ENCODE data around the gene ZBTB8A.
"Not testable (repeated sequence)": the region's sequence is repeated elsewhere in the genome, so short reads cannot be mapped to it uniquely, and the experiment has no call there.

The ZBTB8A gene

DNA sequence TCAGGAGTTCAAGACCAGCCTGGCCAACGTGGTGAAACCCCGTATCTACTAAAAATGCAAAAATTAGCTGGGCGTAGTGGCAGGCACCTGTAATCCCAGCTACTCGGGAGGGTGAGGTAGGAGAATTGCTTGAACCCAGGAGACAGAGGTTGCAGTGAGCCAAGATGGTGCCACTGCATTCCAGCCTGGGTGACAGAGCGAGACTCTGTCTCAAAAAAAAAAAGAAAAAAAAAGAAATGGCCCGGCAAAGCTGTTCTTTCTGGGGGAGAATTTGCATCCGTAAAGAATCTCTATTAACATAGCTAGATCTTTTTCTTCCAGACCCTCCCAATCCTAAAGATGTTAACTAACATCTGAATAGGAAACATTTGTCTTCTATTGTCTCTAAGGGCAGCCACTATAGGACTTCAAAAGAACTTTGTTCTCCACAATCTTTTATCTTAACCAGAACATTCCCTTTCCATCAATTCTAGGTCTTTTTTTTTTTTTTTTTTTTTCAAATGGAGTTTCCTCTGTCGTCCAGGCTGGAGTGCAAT lies 103.1 kb downstream of the ZBTB8A start:
- H3K4me2 ChIP-seq (ENCODE audit: low read length, poor library complexity, severe bottlenecking); H3K27me3 ChIP-seq (ENCODE audit: control insufficient read depth in 1 of 2, insufficient read depth in 1 of 2, low read length in 2 of 2); H3K9ac ChIP-seq (ENCODE audit: low read length); H3K27ac ChIP-seq (ENCODE audit: low read length, poor library complexity, severe bottlenecking); H2BK5ac ChIP-seq (ENCODE audit: low read depth, low read length, poor library complexity, severe bottlenecking); H4K91ac ChIP-seq (ENCODE audit: low read length); DNase-seq; H3K23ac ChIP-seq (ENCODE audit: low read length in 2 of 2); H3K4ac ChIP-seq (ENCODE audit: low read depth in 1 of 2, low read length in 2 of 2); H2BK120ac ChIP-seq (ENCODE audit: low read depth, low read length); H4K8ac ChIP-seq (ENCODE audit: low read length); H2BK15ac ChIP-seq (ENCODE audit: low read depth, poor library complexity, severe bottlenecking); H3K9me3 ChIP-seq (ENCODE audit: control insufficient read depth, low read length); H3K79me1 ChIP-seq (replicated peaks; ENCODE audit: low read length, poor library complexity, severe bottlenecking); H3K18ac ChIP-seq (ENCODE audit: low read depth in 1 of 2, low read length in 2 of 2); H2AFZ ChIP-seq (ENCODE audit: low read depth, low read length); H2AK5ac ChIP-seq (ENCODE audit: low read length, severe bottlenecking); H3K14ac ChIP-seq (ENCODE audit: low read length in 2 of 2); H3K4me1 ChIP-seq (ENCODE audit: control insufficient read depth, insufficient read depth, low read depth, low read length); H2BK12ac ChIP-seq (ENCODE audit: low read length in 2 of 2); H3K4me3 ChIP-seq (ENCODE audit: insufficient read depth in 1 of 2, low read depth in 1 of 2, low read length in 2 of 2): not testable (repeated sequence)
- WGBS: 73% methylated on average over 8 of the region's 8 CpGs
- peaks cover 3 to 16% of the 10 kb centered on the region in 2 experiments for H3K36me3 ChIP-seq (ENCODE audit: control insufficient read depth in 1 of 2, insufficient read depth in 2 of 2, low read depth in 1 of 2, low read length in 2 of 2)

DNA sequence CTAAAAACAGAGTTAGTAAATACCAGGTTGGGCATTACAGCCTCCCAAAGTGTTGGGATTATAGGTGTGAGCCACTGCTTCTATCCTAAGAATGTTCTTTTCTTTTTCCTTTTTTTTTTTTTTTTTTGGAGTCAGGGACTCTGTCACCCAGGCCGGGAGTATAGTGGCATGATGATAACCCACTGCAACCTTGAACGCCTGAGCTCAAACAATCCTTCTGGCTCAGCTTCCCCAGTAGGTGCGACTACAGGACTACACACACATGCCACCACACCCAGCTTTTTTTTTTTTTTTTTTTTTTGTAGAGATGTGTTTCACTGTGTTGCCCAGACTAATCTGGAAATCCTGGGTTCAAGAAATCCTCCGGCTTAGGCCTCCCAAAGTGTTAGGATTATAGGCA lies 105.2 kb downstream of the ZBTB8A start:
- H3K4ac ChIP-seq (ENCODE audit: low read depth in 1 of 2, low read length in 2 of 2): no peak overlapping the region
- no peak overlapping the region for H2BK12ac ChIP-seq (ENCODE audit: low read length in 2 of 2)
- no peak overlapping the region for H3K9ac ChIP-seq (ENCODE audit: low read length)
- H3K36me3 ChIP-seq (ENCODE audit: control insufficient read depth in 1 of 2, insufficient read depth in 2 of 2, low read depth in 1 of 2, low read length in 2 of 2): peaks cover 3 to 13% of the 10 kb centered on the region in 2 experiments
- no peak overlapping the region for H3K18ac ChIP-seq (ENCODE audit: low read depth in 1 of 2, low read length in 2 of 2)
- H3K9me3 ChIP-seq (ENCODE audit: control insufficient read depth, low read length): no peaks in the 10 kb centered on the region
- no peak overlapping the region for H3K14ac ChIP-seq (ENCODE audit: low read length in 2 of 2)
- no peak overlapping the region for H3K27ac ChIP-seq (ENCODE audit: low read length, poor library complexity, severe bottlenecking)
- H3K4me2 ChIP-seq (ENCODE audit: low read length, poor library complexity, severe bottlenecking): no peak overlapping the region
- H3K23ac ChIP-seq (ENCODE audit: low read length in 2 of 2): no peak overlapping the region
- H3K79me1 ChIP-seq (replicated peaks; ENCODE audit: low read length, poor library complexity, severe bottlenecking): peaks cover 4% of the 10 kb centered on the region
- H3K4me3 ChIP-seq (ENCODE audit: insufficient read depth in 1 of 2, low read depth in 1 of 2, low read length in 2 of 2): no peak overlapping the region
- H2BK120ac ChIP-seq (ENCODE audit: low read depth, low read length): no peak overlapping the region
- no peak overlapping the region for H2AFZ ChIP-seq (ENCODE audit: low read depth, low read length)
- no peak overlapping the region for H2BK5ac ChIP-seq (ENCODE audit: low read depth, low read length, poor library complexity, severe bottlenecking)
- DNase-seq: no peak
- no peak overlapping the region for H2BK15ac ChIP-seq (ENCODE audit: low read depth, poor library complexity, severe bottlenecking)
- H4K91ac ChIP-seq (ENCODE audit: low read length): no peak overlapping the region
- H3K27me3 ChIP-seq (ENCODE audit: control insufficient read depth in 1 of 2, insufficient read depth in 1 of 2, low read length in 2 of 2): no peaks in the 10 kb centered on the region
- no CpG with 5 or more reads among the region's 4 CpGs for WGBS
- no peak overlapping the region for H4K8ac ChIP-seq (ENCODE audit: low read length)
- peaks cover 5% of the 10 kb centered on the region for H3K4me1 ChIP-seq (ENCODE audit: control insufficient read depth, insufficient read depth, low read depth, low read length)
- no peak overlapping the region for H2AK5ac ChIP-seq (ENCODE audit: low read length, severe bottlenecking)

DNA sequence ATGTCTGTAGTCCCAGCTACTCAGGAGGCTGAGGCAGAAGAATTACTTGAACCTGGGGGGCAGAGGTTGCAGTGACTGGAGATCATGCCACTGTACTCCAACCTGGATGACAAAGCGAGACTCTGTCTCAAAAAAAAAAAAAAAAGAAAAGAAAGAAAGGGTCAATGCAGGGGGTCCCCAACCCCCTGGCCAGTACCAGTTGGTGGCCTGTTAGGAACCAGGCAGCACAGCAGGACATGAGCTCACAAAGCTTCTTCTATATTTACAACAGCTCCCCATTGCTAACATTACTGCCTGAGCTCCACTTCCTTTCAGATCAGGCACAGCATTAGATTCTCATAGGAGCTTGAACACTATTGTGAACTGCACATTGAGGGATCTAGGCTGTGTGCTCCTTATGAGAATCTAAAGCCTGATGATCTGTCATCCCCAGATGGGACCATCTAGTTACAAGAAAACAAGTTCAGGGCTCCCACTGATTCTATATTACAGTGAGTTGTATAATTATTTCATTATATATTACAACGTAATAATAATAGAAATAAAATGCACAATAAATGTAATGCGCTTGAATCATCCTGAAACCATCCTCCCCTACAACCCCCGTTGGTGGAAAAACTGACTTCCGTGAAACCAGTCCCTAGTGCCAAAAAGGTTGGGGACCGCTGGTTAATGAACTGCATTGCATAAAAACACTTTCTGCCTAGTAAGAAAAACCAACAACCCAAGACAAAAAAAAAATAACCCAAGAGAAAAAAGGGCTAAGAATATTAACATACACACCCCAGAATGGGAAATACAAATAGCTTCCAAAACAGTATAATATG lies 108.3 kb downstream of the ZBTB8A start:
- Histone ChIP-seq H4K91ac (ENCODE audit: low read length) (no peak overlapping the region), H3K36me3 (ENCODE audit: control insufficient read depth in 1 of 2, insufficient read depth in 2 of 2, low read depth in 1 of 2, low read length in 2 of 2) (peaks cover 6 to 13% of the 10 kb centered on the region in 2 experiments), H2BK15ac (ENCODE audit: low read depth, poor library complexity, severe bottlenecking) (no peak overlapping the region), H3K4me1 (ENCODE audit: control insufficient read depth, insufficient read depth, low read depth, low read length) (peaks cover 5% of the 10 kb centered on the region), H3K9me3 (ENCODE audit: control insufficient read depth, low read length) (no peaks in the 10 kb centered on the region), H2AFZ (ENCODE audit: low read depth, low read length) (no peak overlapping the region), H3K14ac (ENCODE audit: low read length in 2 of 2) (no peak overlapping the region), H2AK5ac (ENCODE audit: low read length, severe bottlenecking) (no peak overlapping the region), H3K79me1 (replicated peaks; ENCODE audit: low read length, poor library complexity, severe bottlenecking) (peaks cover 1% of the 10 kb centered on the region), H2BK5ac (ENCODE audit: low read depth, low read length, poor library complexity, severe bottlenecking) (no peak overlapping the region), H3K9ac (ENCODE audit: low read length) (peak overlapping the region; percentile 30), H3K4me3 (ENCODE audit: insufficient read depth in 1 of 2, low read depth in 1 of 2, low read length in 2 of 2) (no peak overlapping the region), H4K8ac (ENCODE audit: low read length) (no peak overlapping the region), H3K23ac (ENCODE audit: low read length in 2 of 2) (no peak overlapping the region), H2BK120ac (ENCODE audit: low read depth, low read length) (no peak overlapping the region), H2BK12ac (ENCODE audit: low read length in 2 of 2) (no peak overlapping the region), H3K4ac (ENCODE audit: low read depth in 1 of 2, low read length in 2 of 2) (no peak overlapping the region), H3K18ac (ENCODE audit: low read depth in 1 of 2, low read length in 2 of 2) (no peak overlapping the region), H3K4me2 (ENCODE audit: low read length, poor library complexity, severe bottlenecking) (no peak overlapping the region), H3K27me3 (ENCODE audit: control insufficient read depth in 1 of 2, insufficient read depth in 1 of 2, low read length in 2 of 2) (no peaks in the 10 kb centered on the region), H3K27ac (ENCODE audit: low read length, poor library complexity, severe bottlenecking) (no peak overlapping the region)
- no peak for DNase-seq
- WGBS: 96% methylated on average over 6 of the region's 6 CpGs

DNA sequence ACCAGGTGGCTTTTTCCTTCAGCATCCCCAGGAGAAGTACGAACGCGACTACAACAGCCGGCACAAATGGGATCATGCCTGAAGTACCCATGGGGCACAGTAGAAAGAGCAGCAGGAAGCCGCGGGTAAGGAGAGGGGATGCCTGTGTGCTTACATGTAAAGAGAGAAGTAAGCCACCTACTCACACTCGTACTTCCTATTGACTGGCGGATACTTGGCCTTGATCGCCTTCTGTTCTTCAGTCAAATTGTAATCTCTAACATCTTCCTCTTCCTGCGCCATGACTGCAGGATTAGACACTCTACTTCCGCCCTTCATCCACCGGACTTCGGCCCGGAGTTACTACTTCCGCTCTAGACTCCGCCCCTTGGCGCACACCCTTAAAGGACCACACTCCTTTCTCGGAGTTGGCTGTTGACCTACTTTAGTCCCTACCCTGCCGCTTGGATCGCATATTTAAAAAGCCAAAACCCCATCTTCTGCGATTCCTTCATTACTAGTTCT lies 111.1 kb downstream of the ZBTB8A start, which contains the start of gene ZBTB8OS:
ZBTB8OS (minus strand) TSS at position 303 of the 504 bp plus-strand sequence; CDS start at position 282, 21 bp downstream.
- peak within 1 kb of the TSS; percentile 100 for H4K91ac ChIP-seq (ENCODE audit: low read length)
- peak within 1 kb of the TSS; percentile 100 for H3K9ac ChIP-seq (ENCODE audit: low read length)
- H3K36me3 ChIP-seq (ENCODE audit: control insufficient read depth in 1 of 2, insufficient read depth in 2 of 2, low read depth in 1 of 2, low read length in 2 of 2): peaks cover 20 to 38% of the 10 kb centered on the region in 2 experiments
- H3K4me1 ChIP-seq (ENCODE audit: control insufficient read depth, insufficient read depth, low read depth, low read length): peaks cover 12% of the 10 kb centered on the region
- peak within 1 kb of the TSS; percentile 90 for H2BK120ac ChIP-seq (ENCODE audit: low read depth, low read length)
- H2AK5ac ChIP-seq (ENCODE audit: low read length, severe bottlenecking): peak within 1 kb of the TSS; percentile 99
- peak within 1 kb of the TSS; percentile 85 to 92 for H3K4me3 ChIP-seq (ENCODE audit: insufficient read depth in 1 of 2, low read depth in 1 of 2, low read length in 2 of 2)
- WGBS: 0% methylated on average over 21 of the region's 21 CpGs
- DNase-seq: peak; percentile 96
- no peaks in the 10 kb centered on the region for H3K27me3 ChIP-seq (ENCODE audit: control insufficient read depth in 1 of 2, insufficient read depth in 1 of 2, low read length in 2 of 2)
- peak within 1 kb of the TSS; percentile 95 to 99 for H3K18ac ChIP-seq (ENCODE audit: low read depth in 1 of 2, low read length in 2 of 2)
- peak within 1 kb of the TSS; percentile 93 for H2AFZ ChIP-seq (ENCODE audit: low read depth, low read length)
- H3K9me3 ChIP-seq (ENCODE audit: control insufficient read depth, low read length): no peaks in the 10 kb centered on the region
- H3K23ac ChIP-seq (ENCODE audit: low read length in 2 of 2): peak within 1 kb of the TSS in 1 of 2 experiments; percentile 24
- H3K4ac ChIP-seq (ENCODE audit: low read depth in 1 of 2, low read length in 2 of 2): peak within 1 kb of the TSS; percentile 98 to 100
- peak within 1 kb of the TSS; percentile 55 to 63 for H2BK12ac ChIP-seq (ENCODE audit: low read length in 2 of 2)
- H3K4me2 ChIP-seq (ENCODE audit: low read length, poor library complexity, severe bottlenecking): peak within 1 kb of the TSS; percentile 96
- peak within 1 kb of the TSS; percentile 100 for H4K8ac ChIP-seq (ENCODE audit: low read length)
- peak within 1 kb of the TSS; percentile 93 for H2BK15ac ChIP-seq (ENCODE audit: low read depth, poor library complexity, severe bottlenecking)
- H3K14ac ChIP-seq (ENCODE audit: low read length in 2 of 2): peak within 1 kb of the TSS in 1 of 2 experiments; percentile 94
- peak within 1 kb of the TSS; percentile 98 for H2BK5ac ChIP-seq (ENCODE audit: low read depth, low read length, poor library complexity, severe bottlenecking)
- H3K79me1 ChIP-seq (replicated peaks; ENCODE audit: low read length, poor library complexity, severe bottlenecking): peaks cover 1% of the 10 kb centered on the region
- H3K27ac ChIP-seq (ENCODE audit: low read length, poor library complexity, severe bottlenecking): peak within 1 kb of the TSS; percentile 100
